Right ventricle myocardium superior (tissue), 1 donor: ENCODE results near the gene ESR2. TPM values are rescaled to one million over a fixed set of nuclear protein-coding genes. Genes with fewer than 3 reads are reported as not detected.
"Not testable (repeated sequence)": the region's sequence is repeated elsewhere in the genome, so short reads cannot be mapped to it uniquely, and the experiment has no call there.

Experiments used
- ATAC-seq: fragments of 200-7000 bp; cut with Tn5 transposase; one replicate; pipeline ENCODE4 v1.9.1; 2020; ENCODE audit warnings: mild to moderate bottlenecking; ENCODE audit not compliant: poor library complexity
- DNase-seq: peaks from one replicate; pipeline ENCODE4 v3.0.0-alpha.2; 2020
- intact Hi-C: fragments of 100-400 bp; cut with DNase I; formaldehyde crosslinking; loops from one replicate; pipeline ENCODE4 v1.11.2; 2022
- total RNA-seq: library from RNA; stranded (reverse); fragmentation: NEBNext Ultra II Directional; extraction: Animal tissue kit (Norgen Biotek cat#: 25700); gene quantifications from one replicate; pipeline ENCODE4 v1.2.1, GENCODE V29; 2021
- donor health status: DM: no; HTN: yes; CAD: no; lungs with severe emphysema.

The ESR2 gene
- total RNA-seq, 1 donor from 2014 or later, result 0.86 TPM

DNA sequence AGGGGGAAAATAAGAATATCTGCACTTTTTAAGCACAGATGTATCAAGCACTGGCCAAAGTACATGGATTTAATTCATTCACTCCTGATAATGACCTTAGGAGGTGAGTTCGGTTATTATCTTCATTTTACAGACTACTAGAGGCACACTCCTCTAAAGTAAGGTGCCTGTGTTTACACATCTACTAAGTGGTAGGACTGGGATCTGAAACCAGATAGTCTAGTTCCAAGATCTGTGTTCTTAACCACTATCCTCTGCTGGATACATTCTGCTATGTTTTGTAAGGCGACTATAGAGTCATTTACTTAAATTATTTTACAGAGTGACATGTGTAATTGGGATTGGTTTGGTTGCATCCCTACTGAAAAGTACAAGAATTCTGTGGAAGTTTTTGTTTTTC is 175.3 kb downstream of the ESR2 start:
- DNase-seq (no peak), ATAC-seq (peak; percentile 8)
- intact Hi-C loops, result no loop called here

- intact Hi-C loops, result not testable (repeated sequence)
These were observed 175.8 kb downstream of the ESR2 start for GRCh38 chr14:64118403-64118742.

DNA sequence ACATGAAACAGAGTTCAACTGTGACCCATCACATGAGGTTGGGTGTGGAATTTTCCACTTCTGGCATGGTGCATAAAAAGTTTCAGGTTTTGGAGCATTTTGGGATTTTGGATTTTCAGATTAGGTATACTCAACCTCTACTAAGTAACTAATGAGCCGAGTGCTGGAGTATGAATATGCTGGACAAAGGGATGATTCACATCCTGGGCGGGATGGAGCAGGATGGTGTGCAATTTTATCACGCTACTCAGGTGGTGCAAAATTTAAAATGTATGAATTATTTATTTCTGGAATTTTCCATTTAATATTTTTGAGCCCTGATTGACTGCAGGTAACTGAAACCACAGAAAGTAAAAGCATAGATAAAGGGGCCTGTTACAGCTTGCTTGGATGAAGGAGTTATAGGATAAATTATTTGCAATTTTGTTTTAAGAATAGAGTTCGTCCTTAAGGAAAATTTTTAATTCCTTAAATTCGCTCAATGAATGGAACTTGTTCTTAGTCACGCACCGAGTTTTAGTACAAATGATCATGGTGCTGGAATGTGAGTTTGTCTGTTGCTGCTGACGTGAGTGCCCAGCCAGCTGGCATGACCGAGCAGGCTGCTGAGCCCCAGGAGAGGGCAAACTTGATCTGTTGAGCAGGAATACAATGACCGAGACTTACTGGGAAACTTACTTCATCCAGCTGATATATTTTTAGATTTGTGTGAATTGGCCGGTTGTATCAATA is 176.3 kb downstream of the ESR2 start:
- DNase-seq (peak; percentile 73), ATAC-seq (peak; percentile 96)
- intact Hi-C loops, result no loop called here

More at GRCh38 chr14:64118403-64118742, 175.8 kb downstream of the ESR2 start:
- not testable (repeated sequence) for ATAC-seq, DNase-seq

GRCh38 chr14:64115401-64115800 is 178.8 kb downstream of the ESR2 start:
- intact Hi-C loops, result no loop called here
- ATAC-seq (no peak), DNase-seq (no peak)

DNA sequence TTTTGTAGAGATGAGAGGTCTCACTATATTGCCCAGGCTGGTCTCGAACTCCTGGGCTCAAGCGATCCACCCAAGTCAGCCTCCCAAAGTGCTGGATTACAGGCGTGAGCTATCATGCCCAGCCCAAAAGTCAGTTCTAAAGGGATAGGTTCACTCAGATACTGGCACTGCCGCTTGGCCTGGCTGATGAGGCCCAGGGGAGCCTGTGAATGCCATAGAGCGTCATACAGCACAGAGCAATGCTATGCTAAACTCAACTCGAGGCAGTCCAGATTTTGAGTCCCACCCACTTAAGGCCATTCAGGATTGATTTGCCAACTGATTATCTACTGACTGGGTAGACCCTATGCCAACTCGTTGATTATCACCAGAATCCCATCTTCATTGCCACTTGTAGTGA is 179.4 kb downstream of the ESR2 start:
- intact Hi-C loops, result no loop called here
- no peak for DNase-seq
- ATAC-seq, result no peak

DNA sequence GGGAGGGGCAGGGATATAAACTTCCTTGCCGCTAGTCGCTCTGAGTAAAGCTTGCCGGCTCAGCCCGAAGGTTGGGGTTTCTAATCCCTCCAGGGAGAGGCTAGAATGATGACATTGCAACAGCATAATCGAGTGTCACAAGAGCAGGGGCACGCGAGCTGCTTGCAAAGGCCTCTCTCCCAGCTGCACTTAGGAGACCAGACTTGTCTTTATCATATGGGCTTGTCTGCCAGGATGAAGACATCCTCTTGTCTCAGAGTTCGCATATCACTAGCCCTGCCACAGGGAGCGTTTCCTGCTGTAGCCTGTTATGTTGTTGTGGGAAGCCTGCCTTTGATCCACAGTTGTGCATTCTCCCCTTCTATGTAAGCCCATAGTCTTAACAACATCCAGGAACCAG is 180.0 kb downstream of the ESR2 start:
- intact Hi-C loops, result no loop called here
- ATAC-seq (no peak), DNase-seq (no peak)

- no peak for DNase-seq
- intact Hi-C loops, result no loop called here
- peak; percentile 42 for ATAC-seq
These were observed 181.1 kb downstream of the ESR2 start for GRCh38 chr14:64112867-64113678.

DNA sequence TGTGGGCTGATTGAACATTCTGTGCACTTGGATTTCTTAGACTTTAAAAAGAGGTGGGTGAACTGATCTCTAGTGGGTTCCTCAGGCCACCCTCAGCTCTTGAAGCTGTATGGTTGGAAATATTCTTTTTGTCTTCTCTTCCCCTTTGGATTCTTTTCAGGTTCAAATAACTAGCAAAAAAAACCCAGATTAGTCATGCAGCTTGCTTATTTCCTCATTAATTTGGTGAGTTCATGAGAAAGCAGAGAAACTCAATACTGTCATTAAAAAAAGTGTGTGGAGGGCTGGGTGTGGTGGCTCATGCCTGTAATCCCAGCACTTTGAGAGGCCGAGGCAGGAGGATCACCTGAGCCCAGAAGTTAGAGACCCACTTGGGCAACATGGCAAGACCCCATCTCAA is 183.4 kb downstream of the ESR2 start:
- intact Hi-C loops, result no loop called here
- no peak for ATAC-seq

GRCh38 chr14:64109819-64110554 is 184.2 kb downstream of the ESR2 start:
- no peak for DNase-seq
- intact Hi-C loops, result no loop called here
- ATAC-seq, result no peak

More for the DNA sequence above, 183.4 kb downstream of the ESR2 start:
- DNase-seq, result no peak

DNA sequence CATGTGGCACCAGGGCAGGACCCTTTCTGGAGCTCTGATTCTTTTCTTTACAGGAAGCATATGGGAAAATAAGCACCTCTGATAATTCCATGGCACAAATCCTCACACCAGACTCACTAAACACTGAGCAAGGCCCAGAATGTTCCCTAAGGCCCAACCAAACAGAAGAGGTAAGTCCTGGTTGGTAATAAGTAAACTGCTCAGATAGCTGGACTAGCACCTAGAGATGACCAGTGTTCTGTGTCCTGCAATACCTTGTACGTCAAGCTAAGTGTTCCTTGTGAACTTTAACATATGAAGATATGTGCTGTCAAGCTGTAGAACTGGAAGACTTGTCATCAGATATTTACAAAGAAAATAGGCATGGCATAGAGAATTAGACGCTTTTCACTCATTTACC is 186.7 kb downstream of the ESR2 start:
- ATAC-seq, result no peak

GRCh38 chr14:64098120-64098519 is 196.1 kb downstream of the ESR2 start:
- DNase-seq (no peak), ATAC-seq (no peak)
- intact Hi-C loops, result no loop called here

More for the DNA sequence above, 186.7 kb downstream of the ESR2 start:
- intact Hi-C loops, result no loop called here
- no peak for DNase-seq

DNA sequence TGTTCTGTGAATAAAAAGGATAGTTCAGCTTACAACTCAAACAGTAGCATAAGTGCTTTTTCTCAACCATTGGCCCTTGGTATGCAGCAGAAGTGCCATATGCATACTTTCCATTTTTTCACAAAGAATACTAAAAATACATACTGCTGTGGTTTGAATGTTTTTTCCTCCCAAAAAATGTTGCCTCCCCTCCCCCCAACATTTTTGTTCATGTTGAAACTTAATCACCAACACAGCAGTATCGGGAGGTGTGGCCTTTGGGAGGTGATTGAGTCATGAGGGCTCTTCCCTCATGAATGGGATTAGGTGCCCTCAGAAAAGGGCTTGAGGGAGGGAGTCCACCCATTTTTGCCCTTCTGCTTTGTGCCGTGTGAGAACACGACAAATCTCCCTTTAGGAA is 198.6 kb downstream of the ESR2 start:
- intact Hi-C loops, result no loop called here
- no peak for ATAC-seq

GRCh38 chr14:64092940-64093339 is 201.2 kb downstream of the ESR2 start:
- no peak for ATAC-seq
- no peak for DNase-seq
- intact Hi-C loops, result no loop called here

More for the DNA sequence above, 198.6 kb downstream of the ESR2 start:
- no peak for DNase-seq

DNA sequence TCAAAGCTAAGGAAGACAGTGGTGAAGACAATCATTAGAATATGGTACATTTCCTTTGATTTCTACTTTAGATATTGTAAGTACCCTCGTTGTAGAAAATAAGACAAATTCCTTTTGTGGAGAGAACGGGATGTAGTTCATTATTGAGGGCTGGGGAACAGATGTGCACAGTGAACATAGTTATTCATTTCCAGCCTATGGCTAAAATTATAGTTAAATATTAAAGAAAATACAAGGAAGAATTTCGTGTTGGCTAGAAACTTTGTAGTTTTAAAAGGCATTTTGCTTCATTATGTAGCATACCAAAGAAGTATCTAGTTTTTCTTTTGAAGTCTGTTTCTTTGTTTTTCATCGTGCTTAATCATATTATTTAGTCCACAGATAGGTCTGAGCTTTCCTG is 201.8 kb downstream of the ESR2 start:
- no peak for ATAC-seq
- no peak for DNase-seq
- intact Hi-C loops, result no loop called here

GRCh38 chr14:64091217-64091616 is 203.0 kb downstream of the ESR2 start:
- no peak for ATAC-seq
- DNase-seq, result no peak
- intact Hi-C loops, result no loop called here

DNA sequence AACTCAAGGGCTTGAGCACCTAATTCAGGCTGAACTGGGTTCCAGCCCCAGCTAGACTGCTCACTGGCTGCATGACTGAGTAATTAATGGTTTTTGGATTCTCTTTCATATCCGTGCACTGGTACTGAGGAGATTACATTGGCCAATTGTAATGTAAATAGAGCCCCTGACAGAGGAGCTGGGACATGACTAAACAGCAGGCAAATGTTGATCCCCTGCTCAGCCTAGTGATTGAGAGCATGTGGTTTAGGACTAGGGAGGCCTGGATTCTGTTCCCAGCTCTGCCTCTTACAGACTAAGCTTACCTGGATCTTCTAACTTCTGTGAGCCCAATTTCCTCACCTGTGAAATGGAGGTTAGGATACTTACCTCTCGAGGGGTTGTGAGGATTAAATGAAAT is 204.3 kb downstream of the ESR2 start:
- intact Hi-C loops, result no loop called here
- DNase-seq (no peak), ATAC-seq (no peak)

GRCh38 chr14:64088647-64088964 is 205.6 kb downstream of the ESR2 start:
- intact Hi-C loops, result no loop called here
- DNase-seq, result no peak
- no peak for ATAC-seq

- ATAC-seq, result peak; percentile 57
- no peak for DNase-seq
- intact Hi-C loops, result no loop called here
These were observed 211.3 kb downstream of the ESR2 start for GRCh38 chr14:64082837-64083236.

DNA sequence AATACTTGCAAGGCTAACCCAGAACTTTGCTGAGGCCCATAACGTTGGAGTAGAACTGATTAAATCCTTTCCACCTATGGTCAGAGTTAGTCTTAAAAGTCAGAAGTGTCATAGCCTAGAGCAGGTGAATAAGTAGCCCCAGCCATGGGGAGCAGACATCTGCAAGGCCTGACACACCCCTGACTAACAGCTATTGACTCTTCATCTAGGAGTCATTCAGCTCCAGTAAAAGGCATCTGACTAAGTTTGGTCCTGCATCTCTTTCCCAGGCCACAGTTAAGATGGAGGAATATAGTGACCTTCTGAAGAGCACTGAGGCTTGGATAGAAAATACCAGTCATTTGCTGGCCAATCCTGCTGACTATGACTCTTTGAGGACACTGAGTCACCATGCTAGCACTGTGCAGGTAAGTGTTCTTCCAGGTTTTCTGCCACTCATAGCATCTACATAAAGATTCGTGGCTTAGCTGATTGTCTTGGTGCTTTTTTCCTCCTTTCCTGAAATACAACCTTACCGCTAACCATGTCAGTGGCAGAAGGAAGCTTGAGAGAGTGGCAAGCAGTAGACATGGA is 212.9 kb downstream of the ESR2 start:
- DNase-seq (no peak), ATAC-seq (no peak)
- intact Hi-C loops, result no loop called here
